SH-SY5Y (cell line): Measurements from ENCODE around the gene GDF15.

Experiments
- GATA2 ChIP-seq: IDR thresholded peaks from 2 replicates; pipeline ENCODE4 v1.6.1; 2011; ENCODE audit warnings: mild to moderate bottlenecking, low read depth, low read length
- GATA3 ChIP-seq: IDR thresholded peaks from 2 replicates; pipeline ENCODE4 v1.6.1; 2011; ENCODE audit warnings: low read depth, mild to moderate bottlenecking, low read length, moderate library complexity

Gene GDF15

GRCh38 chr19:18357041-18357440, 28.9 kb upstream of the GDF15 start:
- no peak for TF ChIP-seq GATA3
- TF ChIP-seq GATA2, result no peak

GRCh38 chr19:18361646-18362045, 24.3 kb upstream of the GDF15 start:
- no peak for TF ChIP-seq GATA3
- TF ChIP-seq GATA2, result no peak

GRCh38 chr19:18362934-18363542, 22.9 kb upstream of the GDF15 start:
- TF ChIP-seq GATA2, result no peak
- no peak for TF ChIP-seq GATA3

- no peak for TF ChIP-seq GATA3
- TF ChIP-seq GATA2, result no peak
Measured at GRCh38 chr19:18363787-18364186, 22.2 kb upstream of the GDF15 start.

- TF ChIP-seq GATA3 (peak; percentile 80; the same call in 1 of the 2 replicates), GATA2 (peak; percentile 93)
Measured at GRCh38 chr19:18364826-18365528, 21.0 kb upstream of the GDF15 start.

- TF ChIP-seq GATA2, result no peak
- no peak for TF ChIP-seq GATA3
Measured at GRCh38 chr19:18366021-18366435, 19.9 kb upstream of the GDF15 start.

- no peak for TF ChIP-seq GATA3
- no peak for TF ChIP-seq GATA2
Measured at GRCh38 chr19:18368504-18369222, 17.3 kb upstream of the GDF15 start.

GRCh38 chr19:18373407-18373891, 12.5 kb upstream of the GDF15 start:
- TF ChIP-seq GATA2 (no peak), GATA3 (no peak)

GRCh38 chr19:18373892-18374629, 11.9 kb upstream of the GDF15 start:
- TF ChIP-seq GATA3 (no peak), GATA2 (0 out of 2 replicates have a peak, but pooled peaks have one; percentile 12)

- no peak for TF ChIP-seq GATA2
- no peak for TF ChIP-seq GATA3
Measured at GRCh38 chr19:18377026-18377425, 8.9 kb upstream of the GDF15 start.

GRCh38 chr19:18379803-18380747, 5.9 kb upstream of the GDF15 start:
- no peak for TF ChIP-seq GATA2
- no peak for TF ChIP-seq GATA3

GRCh38 chr19:18380843-18381242, 5.1 kb upstream of the GDF15 start:
- no peak for TF ChIP-seq GATA2
- no peak for TF ChIP-seq GATA3

GRCh38 chr19:18384775-18385174, 1.2 kb upstream of the GDF15 start:
- no peak for TF ChIP-seq GATA2
- no peak for TF ChIP-seq GATA3
